Chondrocyte (in vitro differentiated cells): Measurements from ENCODE around the gene SLC35B2. TPM values are rescaled to one million over a fixed set of nuclear protein-coding genes. Genes with fewer than 3 reads are reported as not detected.

Experiments
- DNase-seq: peaks from one replicate; pipeline ENCODE4 v3.0.0; 2021; ENCODE audit warnings: mixed read lengths, low spot score
- H3K27ac Mint-ChIP-seq: one replicate; pipeline ENCODE4 v1.8.0; 2021; ENCODE audit warnings: mild to moderate bottlenecking, moderate library complexity, mixed read lengths; ENCODE audit not compliant: unreplicated experiment
- H3K27me3 Mint-ChIP-seq: 2 replicates; pipeline ENCODE4 v1.8.0; 2021; ENCODE audit warnings: low read depth, mixed read lengths
- H3K36me3 Mint-ChIP-seq: 2 replicates; pipeline ENCODE4 v1.8.0; 2021; ENCODE audit warnings: low read depth, mixed read lengths
- H3K4me1 Mint-ChIP-seq: 2 replicates; pipeline ENCODE4 v1.8.0; 2021; ENCODE audit warnings: low read depth, mild to moderate bottlenecking, mixed read lengths
- H3K4me3 Mint-ChIP-seq: one replicate; pipeline ENCODE4 v1.8.0; 2021; ENCODE audit warnings: mild to moderate bottlenecking, moderate library complexity, mixed read lengths; ENCODE audit not compliant: unreplicated experiment
- H3K9me3 Mint-ChIP-seq: 2 replicates; pipeline ENCODE4 v1.8.0; 2021; ENCODE audit warnings: low read depth, mixed read lengths
- CTCF ChIP-seq: fragments of 200-600 bp; sonication (generic); IDR thresholded peaks from 2 replicates; pipeline ENCODE4 v1.5.0; 2021; ENCODE audit warnings: antibody characterized with exemption, mild to moderate bottlenecking, moderate library complexity
- total RNA-seq: library from RNA; stranded (reverse); gene quantifications from 3 replicates; pipeline ENCODE4 v1.2.1, GENCODE V29; 2021

Gene SLC35B2
- total RNA-seq, 1 donor from 2014 or later = 71.5 TPM

GRCh38 chr6:44250067-44250717 is 7.1 kb downstream of the SLC35B2 start:
- Mint-ChIP-seq H3K27ac (peak overlapping the region; percentile 46), H3K9me3 (no peaks in the 10 kb centered on the region), H3K4me1 (peaks cover 70% of the 10 kb centered on the region), H3K4me3 (no peak overlapping the region), H3K27me3 (no peaks in the 10 kb centered on the region), H3K36me3 (peaks cover 64% of the 10 kb centered on the region)
- no peak for TF ChIP-seq CTCF
- no peak for DNase-seq

- H3K36me3 Mint-ChIP-seq = peaks cover 58% of the 10 kb centered on the region
- H3K4me3 Mint-ChIP-seq = peak overlapping the region; percentile 98
- peak overlapping the region; percentile 98 for H3K27ac Mint-ChIP-seq
- H3K27me3 Mint-ChIP-seq = no peaks in the 10 kb centered on the region
- no peaks in the 10 kb centered on the region for H3K9me3 Mint-ChIP-seq
- no peak for TF ChIP-seq CTCF
- H3K4me1 Mint-ChIP-seq = peaks cover 63% of the 10 kb centered on the region
- DNase-seq = peak; percentile 38
Observed at GRCh38 chr6:44249082-44249748, 8.1 kb downstream of the SLC35B2 start.

GRCh38 chr6:44248579-44248978 is 8.7 kb downstream of the SLC35B2 start:
- no peaks in the 10 kb centered on the region for H3K27me3 Mint-ChIP-seq
- peaks cover 58% of the 10 kb centered on the region for H3K4me1 Mint-ChIP-seq
- peak overlapping the region; percentile 98 for H3K4me3 Mint-ChIP-seq
- no peaks in the 10 kb centered on the region for H3K9me3 Mint-ChIP-seq
- no peak for TF ChIP-seq CTCF
- H3K27ac Mint-ChIP-seq = peak overlapping the region; percentile 98
- H3K36me3 Mint-ChIP-seq = peaks cover 53% of the 10 kb centered on the region
- no peak for DNase-seq

GRCh38 chr6:44247338-44248302 is 9.7 kb downstream of the SLC35B2 start:
- TF ChIP-seq CTCF = peak; percentile 19
- Mint-ChIP-seq H3K27ac (peak overlapping the region; percentile 98), H3K36me3 (peaks cover 45% of the 10 kb centered on the region), H3K4me1 (peaks cover 49% of the 10 kb centered on the region), H3K4me3 (peak overlapping the region; percentile 98), H3K27me3 (no peaks in the 10 kb centered on the region), H3K9me3 (no peaks in the 10 kb centered on the region)
- peak; percentile 83 for DNase-seq
